Measurements from ENCODE around the gene TCF7.

TCF7 gene

DNA sequence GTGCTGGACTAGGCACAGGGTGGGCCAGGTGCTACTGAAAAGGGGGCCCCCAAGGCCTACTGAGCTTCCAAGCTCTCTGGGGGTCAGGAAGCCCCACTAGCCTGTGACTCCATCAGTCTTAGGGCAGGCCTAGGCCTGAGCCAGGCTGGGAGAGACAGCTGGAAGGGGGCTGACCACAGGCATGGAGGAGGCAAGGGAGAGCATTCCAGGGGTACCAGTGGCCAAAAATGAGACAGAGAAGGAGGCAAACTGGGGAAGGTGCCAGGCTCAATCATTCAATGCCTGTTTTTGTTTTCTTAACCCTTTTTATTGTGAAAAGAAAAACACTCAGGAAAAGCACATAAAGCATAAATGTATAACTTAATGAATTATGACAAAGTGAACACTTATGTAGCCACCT lies 26.2 kb upstream of the TCF7 start:
- Histone ChIP-seq H3K27ac (peak overlapping the region in 4 of 21 experiments; percentile 20 to 78 (median 52)), H3K4me3 (no peak overlapping the region)

DNA sequence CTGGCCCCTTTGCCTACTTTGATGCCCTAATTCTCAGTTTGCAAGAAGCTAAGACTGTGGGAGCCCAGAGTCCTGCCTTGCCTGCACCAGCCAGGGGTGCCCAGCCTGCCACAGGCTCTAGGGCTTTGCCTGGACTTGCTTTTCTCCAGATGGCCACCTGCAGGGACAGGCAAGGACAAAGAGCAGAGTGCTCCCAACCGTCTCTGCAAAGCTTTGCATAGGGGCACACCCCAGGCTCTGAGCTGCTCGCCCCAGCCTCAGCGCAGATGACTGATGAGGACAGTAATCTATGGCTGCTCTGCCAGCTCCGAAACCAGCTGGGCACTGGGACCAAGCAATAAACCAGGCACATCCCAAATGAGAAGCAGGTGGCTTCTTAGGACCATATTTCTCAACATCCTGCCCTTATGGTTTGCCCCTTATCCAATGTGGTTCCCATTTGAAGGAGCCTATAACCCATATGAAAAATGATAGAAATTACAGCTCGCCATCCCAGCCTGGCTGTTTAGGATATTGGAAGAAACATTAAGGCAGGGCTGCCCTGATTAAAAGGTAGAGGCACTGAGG lies 25.4 kb upstream of the TCF7 start:
- H3K27ac ChIP-seq: peak overlapping the region in 3 of 21 experiments; percentile 10 to 69 (median 20)

DNA sequence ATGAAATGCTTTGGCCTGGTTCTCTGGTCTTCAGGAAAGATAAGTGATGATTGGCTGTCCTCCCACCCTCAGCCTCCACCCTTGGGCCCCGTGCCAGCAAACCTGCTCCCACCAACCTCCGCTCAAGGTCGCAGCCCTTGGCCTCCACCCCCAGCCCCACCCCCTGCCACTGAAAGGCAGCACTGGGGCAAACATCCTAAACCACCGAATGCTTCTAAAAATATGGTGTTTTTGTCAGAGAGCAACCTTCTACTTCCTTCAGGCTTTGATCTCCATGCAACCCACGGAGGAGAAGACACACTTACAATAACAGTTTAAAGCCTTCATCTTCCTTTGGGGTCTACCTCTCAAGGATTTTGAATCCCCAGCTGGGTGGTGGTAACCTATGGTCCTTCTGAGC lies 24.0 kb upstream of the TCF7 start:
- H3K4me3 ChIP-seq: no peak overlapping the region
- peak overlapping the region in 6 of 21 experiments; percentile 11 to 71 (median 33) for H3K27ac ChIP-seq

More for the DNA sequence above, 25.4 kb upstream of the TCF7 start:
- H3K4me3 ChIP-seq: no peak overlapping the region

- Histone ChIP-seq H3K27ac (peak overlapping the region in 2 of 21 experiments; percentile 23 to 71), H3K4me3 (no peak overlapping the region)
These were observed 22.8 kb upstream of the TCF7 start for GRCh38 chr5:134091626-134092121.

- no peak overlapping the region for H3K27ac ChIP-seq
These were observed 21.6 kb upstream of the TCF7 start for GRCh38 chr5:134092875-134093274.

GRCh38 chr5:134093351-134093750 lies 21.1 kb upstream of the TCF7 start:
- Histone ChIP-seq H3K27ac (no peak overlapping the region), H3K4me3 (no peak overlapping the region)

More at GRCh38 chr5:134092875-134093274, 21.6 kb upstream of the TCF7 start:
- H3K4me3 ChIP-seq: no peak overlapping the region

DNA sequence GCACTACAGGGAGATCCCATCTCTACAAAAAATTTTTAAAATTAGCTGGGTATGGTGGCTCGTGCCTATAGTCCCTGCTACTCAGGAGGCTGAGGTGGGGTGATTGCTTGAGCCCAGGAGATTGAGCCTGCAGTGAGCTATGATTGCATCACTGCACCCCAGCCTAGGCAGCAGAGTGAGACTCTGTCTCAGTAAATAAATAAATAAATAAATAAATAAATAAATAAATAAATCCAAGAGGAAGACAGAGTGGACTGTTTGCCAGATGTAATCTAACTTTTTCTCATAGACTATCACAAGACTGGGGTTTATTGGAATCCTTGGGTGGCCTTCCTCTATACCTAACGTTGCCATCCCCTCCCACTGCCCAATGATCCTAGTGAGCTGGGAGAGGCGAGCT lies 19.2 kb upstream of the TCF7 start:
- no peak overlapping the region for H3K27ac ChIP-seq

GRCh38 chr5:134095887-134096589 lies 18.4 kb upstream of the TCF7 start:
- Histone ChIP-seq H3K4me3 (no peak overlapping the region), H3K27ac (no peak overlapping the region)

More for the DNA sequence above, 19.2 kb upstream of the TCF7 start:
- H3K4me3 ChIP-seq: no peak overlapping the region

GRCh38 chr5:134097211-134097749 lies 17.2 kb upstream of the TCF7 start:
- Histone ChIP-seq H3K27ac (no peak overlapping the region), H3K4me3 (no peak overlapping the region)

- Histone ChIP-seq H3K4me3 (no peak overlapping the region), H3K27ac (peak overlapping the region in 1 of 21 experiments; percentile 83)
These were observed 15.8 kb upstream of the TCF7 start for GRCh38 chr5:134098690-134099089.

GRCh38 chr5:134099288-134099872 lies 15.1 kb upstream of the TCF7 start:
- Histone ChIP-seq H3K27ac (peak overlapping the region in 7 of 21 experiments; percentile 29 to 83 (median 71)), H3K4me3 (no peak overlapping the region)

DNA sequence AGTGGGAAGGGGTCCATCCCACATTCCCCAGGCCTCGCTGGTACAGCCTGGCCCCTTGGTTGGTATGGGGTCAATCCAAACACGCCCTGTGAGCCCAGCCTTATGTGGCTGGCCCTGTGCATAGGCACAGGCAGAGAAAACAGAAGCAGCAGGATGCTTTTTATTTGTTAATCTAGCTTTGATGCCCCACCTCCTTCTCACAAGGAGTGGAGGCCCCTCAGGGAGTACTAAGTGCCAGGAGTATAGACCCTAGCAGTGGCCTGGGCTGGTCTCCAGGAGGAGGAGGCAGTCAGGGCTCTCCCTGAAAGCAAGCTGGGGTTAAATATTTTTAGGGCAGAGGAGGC lies 14.6 kb upstream of the TCF7 start:
- Histone ChIP-seq H3K4me3 (no peak overlapping the region), H3K27ac (peak overlapping the region in 10 of 21 experiments; percentile 0 to 83 (median 62))

DNA sequence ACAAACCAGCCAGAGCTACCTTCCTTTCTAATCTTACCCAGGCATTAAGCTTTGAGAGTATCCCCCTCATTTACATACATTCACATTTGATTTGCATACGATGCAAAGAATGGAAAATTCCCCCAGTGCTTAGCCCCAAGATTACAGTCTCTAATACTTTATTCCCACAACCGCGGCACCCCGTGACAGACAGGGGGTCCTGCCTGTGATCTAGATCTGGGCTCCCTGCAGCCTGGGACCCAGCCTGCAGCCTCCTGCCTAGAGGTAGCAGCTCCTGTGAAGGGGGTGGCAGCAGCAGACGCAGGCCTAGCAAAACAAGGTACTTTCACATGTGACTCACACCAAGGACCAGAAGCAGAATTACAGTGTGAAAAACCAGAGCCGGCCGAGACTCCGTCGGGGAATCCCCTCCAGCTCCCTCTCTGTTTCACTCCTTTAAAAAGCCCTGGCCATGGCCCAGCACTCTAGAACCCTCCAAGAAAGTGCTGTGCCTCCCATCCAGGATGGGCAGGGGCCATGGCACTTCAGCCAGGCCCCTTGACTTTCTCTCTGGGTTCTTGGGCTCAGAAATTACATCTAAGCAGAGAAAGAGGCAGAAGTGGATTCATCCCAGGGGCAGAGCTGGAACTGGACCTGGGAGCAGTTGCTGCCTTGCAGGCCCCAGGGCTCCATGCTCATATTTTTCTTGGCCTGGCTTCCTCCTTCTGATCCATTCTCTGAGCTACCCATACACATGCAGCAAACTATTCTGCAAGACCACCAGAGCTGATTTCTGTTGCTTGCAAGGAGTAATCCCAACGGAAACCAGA lies 14.0 kb upstream of the TCF7 start:
- H3K27ac ChIP-seq: peak overlapping the region in 11 of 21 experiments; percentile 0 to 83 (median 56)
- no peak overlapping the region for H3K4me3 ChIP-seq

DNA sequence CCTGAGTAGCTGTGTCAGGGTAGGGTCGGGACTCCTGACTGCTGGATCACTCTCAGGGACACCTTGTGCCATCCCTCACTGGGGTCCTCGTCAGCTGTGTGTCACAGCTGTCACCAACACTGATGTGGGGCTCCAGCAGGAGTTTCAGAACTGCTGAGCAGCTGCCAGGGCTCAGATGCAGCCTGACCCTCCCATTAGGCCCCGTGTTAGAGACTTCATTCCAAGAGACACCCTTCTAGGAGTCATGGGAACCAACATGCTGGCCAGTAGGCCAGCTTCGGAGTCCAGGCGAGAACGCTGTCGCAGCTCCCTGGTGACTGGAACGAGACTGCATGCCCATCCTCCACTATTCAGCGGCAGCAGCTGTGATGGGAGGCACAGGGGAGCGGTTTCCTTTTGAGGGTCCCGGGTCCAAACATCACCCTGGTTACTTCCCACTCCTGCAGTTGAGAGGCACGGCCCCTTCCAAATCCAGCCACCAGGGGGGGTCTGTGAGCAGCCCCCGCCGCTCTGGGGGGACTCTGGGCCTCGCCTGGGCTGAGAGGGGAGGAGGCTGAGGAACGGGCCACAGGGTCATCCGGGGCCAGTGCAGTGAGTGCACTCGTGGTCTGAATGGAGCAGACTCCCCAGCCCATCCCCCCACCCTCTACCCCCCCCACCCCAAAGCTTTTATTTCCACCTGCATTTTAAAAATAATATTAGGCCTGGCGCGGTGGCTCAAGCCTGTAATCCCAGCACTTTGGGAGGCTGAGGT lies 12.6 kb upstream of the TCF7 start:
- Histone ChIP-seq H3K4me3 (no peak overlapping the region), H3K27ac (no peak overlapping the region)

DNA sequence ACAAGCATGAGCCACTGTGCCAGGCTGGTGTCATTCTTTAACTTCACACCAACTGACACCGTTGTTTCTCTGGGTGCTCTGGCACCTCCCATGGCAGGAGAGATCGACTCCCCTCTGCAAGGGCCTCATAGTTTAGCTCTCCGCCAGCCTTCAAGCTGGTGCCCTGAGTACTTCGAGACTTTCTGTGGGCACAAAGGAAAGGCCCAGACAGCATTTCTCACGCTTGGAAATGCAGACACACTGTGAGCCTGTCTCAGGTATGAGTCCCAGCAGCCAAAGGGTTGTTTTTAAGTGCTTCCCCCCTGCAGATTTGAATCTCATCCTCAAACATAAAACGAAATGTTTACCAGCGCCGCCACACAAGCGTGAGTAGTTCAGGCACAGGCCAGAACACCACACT lies 11.1 kb upstream of the TCF7 start:
- Histone ChIP-seq H3K27ac (peak overlapping the region in 5 of 21 experiments; percentile 13 to 81 (median 46)), H3K4me3 (no peak overlapping the region)

- H3K27ac ChIP-seq: peak overlapping the region in 7 of 21 experiments; percentile 4 to 81 (median 46)
- H3K4me3 ChIP-seq: no peak overlapping the region
These were observed 10.4 kb upstream of the TCF7 start for GRCh38 chr5:134103998-134104654.

- Histone ChIP-seq H3K4me3 (no peak overlapping the region), H3K27ac (no peak overlapping the region)
These were observed 7.3 kb upstream of the TCF7 start for GRCh38 chr5:134106991-134107701.

- Histone ChIP-seq H3K27ac (no peak overlapping the region), H3K4me3 (no peak overlapping the region)
These were observed 6.7 kb upstream of the TCF7 start for GRCh38 chr5:134107779-134108178.

Data from skin epidermis (tissue), 12 donors.